NCI-H1436 (cell line): ENCODE data around the gene IGFBP5.
A peak's percentile ranks its signal among the peaks of the same experiment; 100 is the strongest.

ENCODE experiments used
- DNase-seq: peaks from one replicate; lab custom pipeline; 2025; lab: John Stamatoyannopoulos, UW

The IGFBP5 gene

DNA sequence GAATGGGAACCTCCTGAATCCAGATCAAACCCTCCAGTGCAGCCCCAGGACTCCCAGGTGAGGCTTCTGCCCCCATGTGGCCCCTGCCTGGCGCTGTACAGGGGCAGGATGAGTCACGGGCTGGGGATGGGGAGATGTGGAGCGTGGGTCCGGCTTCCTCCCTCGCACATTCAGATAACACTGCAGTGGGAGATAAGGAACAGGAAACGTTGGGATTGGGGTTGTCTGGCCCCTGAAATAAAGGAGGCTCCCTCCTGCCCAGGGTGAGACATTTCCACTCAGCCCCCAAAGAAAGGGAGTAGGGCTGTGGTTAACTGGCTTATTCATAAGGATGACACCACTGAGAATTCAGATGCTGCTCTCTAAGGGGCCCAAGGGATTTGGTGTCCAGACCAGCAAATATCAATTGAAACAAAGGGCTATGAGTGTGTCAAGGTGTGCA, 30.7 kb downstream of the IGFBP5 start:
- DNase-seq: no peak

DNA sequence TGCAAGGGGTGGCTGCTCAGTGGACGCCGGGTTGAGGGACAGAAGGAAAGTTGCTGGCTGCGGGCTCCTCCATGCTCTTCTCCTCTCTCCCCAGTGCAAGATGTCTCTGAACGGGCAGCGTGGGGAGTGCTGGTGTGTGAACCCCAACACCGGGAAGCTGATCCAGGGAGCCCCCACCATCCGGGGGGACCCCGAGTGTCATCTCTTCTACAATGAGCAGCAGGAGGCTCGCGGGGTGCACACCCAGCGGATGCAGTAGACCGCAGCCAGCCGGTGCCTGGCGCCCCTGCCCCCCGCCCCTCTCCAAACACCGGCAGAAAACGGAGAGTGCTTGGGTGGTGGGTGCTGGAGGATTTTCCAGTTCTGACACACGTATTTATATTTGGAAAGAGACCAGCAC, 31.5 kb downstream of the IGFBP5 start:
- no peak for DNase-seq

DNA sequence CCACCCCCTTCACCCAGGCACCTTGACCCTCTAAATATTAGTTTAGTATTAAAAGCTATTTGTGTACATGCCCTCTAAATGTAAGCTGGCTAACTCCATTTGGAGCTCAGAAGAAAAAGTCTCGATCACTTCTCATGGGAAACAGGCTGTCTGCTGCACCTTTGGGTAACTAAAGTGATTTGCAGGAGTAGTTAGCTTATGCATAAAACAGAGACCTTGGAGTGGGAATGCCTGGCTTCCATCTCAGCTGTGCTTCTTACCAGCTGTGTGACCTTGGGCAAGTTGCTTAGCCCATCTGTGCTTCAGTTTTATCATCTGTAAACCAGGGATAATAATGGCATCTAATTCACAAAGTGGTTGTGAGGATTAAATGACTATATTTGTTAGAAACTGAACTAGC, 32.2 kb downstream of the IGFBP5 start:
- no peak for DNase-seq

DNA sequence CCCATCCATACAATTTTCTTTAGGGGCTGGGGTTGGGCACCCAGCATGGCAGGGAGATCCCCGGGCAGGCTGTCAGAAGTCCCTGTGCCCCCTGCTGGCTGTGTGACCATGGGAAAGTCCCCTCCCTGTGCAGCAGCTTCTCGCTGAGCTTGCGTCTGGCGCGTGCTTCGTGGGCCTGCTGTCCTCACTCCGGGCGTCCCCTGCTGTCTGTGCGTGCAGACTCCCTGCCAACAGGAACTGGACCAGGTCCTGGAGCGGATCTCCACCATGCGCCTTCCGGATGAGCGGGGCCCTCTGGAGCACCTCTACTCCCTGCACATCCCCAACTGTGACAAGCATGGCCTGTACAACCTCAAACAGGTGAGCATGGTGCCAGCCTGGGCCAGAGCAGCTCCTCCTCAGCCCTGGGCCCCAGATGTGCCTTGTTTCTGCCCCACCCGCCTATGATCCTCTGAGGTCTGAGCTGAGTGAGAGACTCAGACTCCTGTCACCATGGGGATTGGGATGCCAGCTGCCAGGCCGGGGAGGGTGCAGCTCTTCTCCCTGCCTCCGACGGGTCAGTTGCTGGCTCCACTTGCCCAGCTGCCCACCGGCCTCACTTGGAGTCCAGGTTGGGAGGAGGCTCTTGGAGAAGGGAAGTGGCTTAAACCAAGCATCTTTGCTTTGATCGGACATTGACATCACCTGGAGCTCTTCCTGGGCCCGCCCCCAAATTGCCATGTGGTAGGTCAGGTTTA, 33.5 kb downstream of the IGFBP5 start:
- no peak for DNase-seq

DNA sequence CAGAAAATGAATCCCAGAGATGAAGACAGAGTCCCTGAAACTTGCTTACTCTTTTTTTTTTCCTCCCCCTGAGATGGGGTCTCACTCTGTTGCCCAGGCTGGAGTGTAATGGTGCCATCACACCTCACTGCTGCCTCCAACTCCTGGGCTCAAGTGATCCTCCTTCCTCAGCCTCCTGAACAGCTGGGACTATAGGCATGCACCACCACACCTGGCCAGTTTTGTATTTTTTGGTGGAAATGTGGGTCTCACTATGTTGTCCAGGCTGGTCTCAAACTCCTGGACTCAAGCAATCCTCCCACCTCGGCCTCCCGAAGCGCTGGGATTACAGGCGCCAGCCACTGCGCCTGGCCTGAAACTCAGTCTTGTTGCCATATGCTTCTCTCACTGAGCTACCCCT, 34.3 kb downstream of the IGFBP5 start:
- no peak for DNase-seq

DNA sequence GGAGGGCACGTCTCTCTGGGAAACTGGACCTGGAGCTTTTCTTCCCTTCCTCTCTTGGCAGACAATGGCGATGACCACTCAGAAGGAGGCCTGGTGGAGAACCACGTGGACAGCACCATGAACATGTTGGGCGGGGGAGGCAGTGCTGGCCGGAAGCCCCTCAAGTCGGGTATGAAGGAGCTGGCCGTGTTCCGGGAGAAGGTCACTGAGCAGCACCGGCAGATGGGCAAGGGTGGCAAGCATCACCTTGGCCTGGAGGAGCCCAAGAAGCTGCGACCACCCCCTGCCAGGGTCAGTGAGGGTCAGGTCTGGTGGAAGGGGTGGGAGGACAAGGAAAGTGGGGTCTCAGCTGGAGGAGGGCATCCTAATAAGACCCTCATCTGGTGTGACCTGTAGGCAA, 34.9 kb downstream of the IGFBP5 start:
- DNase-seq: no peak

DNA sequence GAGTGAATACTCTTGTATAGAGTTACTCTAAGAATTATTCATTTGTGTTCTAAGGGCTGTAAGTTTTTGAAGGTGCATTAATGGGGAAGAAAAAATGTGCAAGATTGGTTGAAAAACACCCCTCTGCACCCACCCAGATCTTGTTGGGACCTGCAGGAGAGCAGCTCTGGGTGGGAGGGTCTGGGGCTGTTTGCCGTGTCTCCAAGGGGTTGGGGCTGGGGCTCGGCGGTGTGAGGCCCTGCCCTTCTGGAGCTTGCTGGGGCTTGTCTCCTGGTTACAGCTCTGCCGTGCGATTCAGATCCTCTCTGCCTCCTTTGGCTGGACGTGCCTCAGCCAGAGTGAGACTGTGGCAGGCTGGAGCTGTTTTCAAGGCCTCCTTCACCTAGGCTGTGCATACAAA, 36.1 kb downstream of the IGFBP5 start:
- DNase-seq: no peak

DNA sequence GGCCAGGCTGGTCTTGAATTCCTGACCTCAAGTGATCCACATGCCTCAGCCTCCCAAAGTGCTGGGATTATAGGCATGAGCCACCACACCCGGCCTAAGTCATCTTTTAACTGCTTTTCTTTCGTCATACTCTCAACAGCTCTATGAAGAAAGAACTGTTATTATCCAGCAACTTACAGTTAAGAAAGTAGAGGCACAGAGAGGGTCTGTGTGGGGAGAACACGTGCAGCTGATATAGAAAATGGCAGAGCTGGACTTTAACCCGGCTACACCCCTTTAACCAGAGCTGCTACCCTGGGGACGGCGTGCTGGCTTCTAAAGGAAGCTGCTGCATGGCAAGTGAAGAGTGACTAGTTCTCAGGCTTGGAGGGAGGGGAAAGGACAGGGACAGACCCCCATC, 36.6 kb downstream of the IGFBP5 start:
- DNase-seq: no peak

DNA sequence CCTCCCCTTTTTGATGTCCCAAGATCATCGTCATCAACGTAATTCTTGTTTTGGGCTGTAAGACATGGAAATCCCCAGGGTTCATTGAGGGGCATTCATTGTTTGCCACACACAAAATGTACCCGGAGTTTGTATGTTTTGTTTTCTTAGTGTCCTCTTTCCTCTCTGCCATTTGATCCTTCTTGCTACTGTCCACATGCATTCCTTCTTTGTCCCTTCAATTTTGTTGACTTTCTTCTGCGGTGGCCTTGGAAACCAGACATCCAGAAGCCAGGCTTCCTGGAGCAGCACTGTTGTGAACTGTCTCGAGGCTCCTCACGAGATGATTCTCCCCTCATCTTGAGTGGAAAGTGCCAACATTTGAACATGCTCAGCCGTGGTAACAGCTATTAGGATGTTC, 37.4 kb downstream of the IGFBP5 start:
- DNase-seq: no peak

DNA sequence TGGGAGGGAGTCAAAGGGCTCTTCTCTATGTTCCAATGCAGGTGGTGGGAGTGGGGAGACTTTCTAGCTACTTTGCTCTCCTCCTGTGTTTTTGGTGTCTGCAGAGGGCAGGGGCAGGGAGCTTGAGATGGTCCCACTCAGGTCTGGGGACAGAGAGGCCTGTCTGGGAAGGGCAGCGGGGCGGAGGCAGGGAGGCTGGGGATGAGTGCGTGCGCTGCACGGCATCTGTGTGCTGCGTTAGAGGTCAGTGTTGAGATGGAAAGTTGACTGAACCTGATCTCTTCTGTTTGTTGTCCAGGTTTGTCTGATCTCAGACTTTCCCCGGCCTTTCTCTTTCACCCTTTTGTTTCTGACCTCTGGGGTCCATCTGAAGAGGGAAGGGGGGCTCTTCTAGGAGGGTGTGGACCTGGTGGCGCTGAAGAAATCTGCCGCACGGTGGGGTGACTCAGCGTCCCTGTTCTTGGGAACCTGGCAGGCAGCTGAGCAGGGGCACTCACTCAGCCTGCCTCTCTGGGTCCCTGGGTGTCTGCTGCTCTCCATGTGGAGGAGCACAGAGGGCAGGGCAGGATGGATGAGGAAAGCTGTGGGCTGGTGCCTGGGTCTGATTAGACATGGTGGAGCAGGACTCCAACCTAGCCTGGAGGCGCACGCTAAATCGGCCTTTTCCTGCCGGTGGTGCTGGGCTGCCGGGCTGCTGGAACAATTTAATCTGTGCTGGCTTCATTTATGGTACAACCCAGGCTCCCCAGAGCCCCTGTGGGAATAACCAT, 38.1 kb downstream of the IGFBP5 start:
- DNase-seq: no peak

DNA sequence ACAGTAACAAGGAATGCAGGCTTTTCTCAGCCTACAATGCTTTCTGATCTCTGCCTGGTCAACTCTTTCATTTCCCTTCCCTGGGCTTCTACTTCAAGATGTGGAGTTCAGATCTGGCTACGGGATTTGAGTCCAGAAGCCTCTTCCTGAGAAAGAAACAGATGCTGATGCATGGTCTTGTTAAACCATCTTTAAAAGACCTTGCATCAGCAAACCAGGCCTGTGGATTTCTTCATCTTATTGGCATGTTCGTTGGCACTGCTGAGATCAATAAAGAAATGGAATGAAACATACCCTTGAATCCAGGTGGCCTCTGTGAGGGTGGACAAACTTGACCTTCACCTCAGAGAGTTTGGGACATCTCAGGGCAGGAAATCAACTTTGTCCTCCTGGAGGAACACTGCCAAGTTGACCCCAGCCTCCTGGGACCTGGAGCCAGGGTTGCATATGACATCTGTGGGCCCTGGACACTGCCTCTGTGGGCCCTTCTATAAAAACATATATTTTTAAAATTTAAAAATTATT, 40.8 kb downstream of the IGFBP5 start:
- DNase-seq: no peak

DNA sequence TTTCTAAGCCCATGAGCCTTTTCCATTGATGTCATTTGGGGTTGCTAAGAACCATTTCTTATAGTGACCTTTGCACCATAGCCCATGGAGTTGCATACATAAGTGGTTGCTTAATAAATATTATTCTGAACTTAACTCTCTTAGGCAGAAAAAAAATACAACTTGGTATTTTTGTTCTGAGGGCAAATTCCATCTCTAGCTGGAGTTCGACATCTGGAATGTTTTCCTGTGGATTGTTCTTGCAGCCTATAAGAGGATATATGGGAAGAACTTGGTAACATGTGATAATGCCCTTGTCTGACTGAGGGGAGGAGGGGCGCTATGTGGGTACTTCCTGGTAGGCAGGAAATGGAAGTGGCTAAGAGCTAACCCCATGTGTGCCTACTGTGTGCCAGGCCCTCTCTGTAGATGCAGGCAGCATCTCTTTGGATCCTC, 41.4 kb downstream of the IGFBP5 start:
- DNase-seq: no peak

DNA sequence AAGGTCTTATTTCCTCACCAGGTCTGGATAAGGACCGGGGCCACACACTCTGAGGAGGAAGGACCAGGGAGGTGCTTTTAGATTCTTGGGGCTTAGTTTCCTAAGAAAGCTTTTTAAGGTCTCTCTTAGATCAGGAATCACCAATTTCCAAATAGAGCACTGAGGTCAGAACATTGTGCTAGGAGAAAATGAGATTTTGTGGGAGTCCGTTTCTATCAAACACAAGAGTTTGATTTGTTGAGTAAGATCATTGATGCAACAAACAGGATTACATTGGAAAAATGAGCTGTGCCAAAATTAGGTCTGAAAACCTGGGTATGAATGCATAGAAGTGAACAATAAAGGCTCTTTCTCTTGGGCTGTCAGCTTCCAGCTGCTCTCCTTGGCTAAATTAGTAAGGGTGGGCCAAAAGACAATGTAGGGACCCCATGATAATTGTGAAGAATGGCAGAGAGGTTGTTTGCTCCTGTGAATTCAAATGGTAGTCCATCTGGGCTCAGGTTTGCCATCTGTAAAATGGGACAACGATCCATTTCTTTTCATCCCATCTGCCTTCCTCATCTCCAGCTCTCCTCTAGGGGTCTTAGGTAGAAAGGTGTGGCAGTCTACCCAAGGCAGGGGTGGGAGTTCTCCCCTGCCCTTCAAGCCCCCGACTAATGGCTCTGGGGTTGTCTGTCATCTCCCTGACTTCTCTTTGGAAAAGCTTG, 42.1 kb downstream of the IGFBP5 start:
- no peak for DNase-seq

DNA sequence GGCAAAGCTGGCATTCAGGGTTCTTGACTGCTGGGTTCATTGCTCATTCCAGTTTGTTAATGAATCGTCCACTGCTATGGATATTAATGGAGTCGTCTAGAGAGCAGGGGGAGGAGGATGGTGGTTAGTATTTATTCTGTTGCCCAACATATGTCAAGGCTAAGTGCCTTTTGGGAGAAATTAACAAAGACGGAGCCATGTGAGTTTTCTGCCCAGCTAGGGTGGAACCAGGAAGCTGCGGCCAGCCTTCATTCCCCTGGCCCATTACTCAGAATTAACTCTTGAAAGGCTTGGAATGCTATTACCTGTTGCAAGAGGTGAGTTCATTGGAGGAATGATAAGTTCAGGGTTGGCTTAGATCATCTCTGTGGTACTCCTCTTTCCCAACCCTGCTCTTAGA, 42.8 kb downstream of the IGFBP5 start:
- no peak for DNase-seq

DNA sequence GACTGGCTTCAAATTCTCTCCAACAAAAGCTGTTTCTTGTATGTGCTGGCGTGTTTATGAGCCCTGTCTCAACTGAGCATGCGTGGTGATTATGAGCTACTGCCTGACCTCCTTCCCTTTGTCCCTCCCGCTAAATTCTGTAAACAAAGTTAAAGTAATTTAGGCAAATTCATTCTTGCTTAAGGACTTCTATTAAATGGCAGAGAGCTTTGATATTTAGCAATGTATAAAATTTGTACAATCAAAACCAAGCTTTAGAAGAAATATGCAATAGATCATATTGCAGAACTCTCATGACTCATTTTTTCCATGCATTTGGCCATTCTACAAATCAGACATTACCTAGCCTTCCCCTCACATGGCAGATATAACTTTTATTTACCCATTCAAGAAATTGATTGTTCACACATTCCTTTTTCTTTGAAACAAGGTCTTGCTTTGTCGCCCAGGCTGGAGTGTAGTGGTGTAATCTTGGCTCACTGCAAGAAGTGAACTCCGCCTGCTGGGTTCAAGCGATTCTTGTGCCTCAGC, 43.9 kb downstream of the IGFBP5 start:
- no peak for DNase-seq

DNA sequence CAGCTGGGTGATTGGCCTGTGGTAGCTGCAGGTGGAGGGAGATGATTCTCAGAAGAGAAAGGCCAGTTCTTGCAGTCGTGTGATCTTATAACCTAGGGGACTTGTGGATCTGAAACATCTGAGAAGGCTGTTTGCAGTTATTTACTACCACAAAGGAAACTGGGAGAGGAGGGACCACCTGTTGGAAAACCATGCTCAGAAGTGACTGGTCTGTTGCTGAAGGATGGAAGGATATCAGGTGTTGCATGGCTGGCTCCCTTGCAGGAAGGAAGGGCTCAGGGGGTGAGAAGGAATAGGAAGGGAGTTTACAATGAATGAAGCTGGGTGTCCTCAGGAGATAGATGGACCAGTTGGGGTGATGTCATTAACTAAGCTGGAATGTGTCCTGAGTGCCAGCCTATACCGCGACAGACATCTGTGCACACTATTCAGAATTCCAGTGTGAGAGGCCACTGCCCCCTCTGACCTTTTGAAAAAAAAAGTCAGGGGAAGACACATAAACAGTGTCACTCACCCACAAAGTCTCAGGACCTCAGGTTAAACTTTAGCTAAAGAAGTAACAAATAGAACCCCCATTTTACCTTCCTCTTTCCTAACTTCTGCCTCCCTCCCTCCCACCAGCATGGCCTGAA, 44.6 kb downstream of the IGFBP5 start:
- no peak for DNase-seq

DNA sequence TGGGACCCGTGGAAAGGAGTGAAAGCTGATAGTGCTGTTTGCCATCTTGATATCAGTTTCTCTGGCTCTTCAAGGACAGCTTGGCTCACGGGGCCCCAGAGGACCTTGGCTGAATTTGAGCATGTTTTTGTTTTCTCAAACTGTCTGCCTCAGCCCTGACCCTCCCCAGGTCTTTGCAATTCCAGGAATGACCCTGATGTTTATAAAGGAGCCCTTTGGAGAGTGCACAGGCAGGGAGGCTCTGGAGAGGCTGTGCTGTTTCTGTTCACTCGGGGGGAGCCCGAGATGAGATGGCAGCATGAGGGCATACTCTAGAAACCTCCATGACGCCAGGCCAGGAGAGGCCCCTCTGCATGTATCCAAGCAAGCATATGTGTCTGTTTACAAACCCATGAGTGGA, 45.8 kb downstream of the IGFBP5 start:
- no peak for DNase-seq

DNA sequence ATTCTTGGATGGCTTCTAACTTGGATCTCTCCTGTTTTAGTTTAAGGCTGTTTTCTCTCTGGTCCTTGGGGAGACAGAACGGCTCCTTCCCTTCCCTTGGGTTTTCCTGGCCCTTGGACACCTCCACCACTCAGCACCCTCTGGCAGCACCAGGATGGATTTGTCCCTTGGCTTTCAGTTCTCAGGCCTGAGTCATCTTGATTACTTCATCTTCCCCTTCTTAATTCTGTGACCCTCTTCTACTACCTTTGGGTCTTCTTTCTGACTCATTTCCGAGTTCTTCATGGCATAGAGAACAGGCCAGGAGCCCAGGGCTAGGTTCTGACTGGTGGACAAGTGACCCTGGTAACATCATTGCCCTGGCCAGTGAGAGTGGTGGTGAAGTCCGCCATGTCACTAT, 47.2 kb downstream of the IGFBP5 start:
- DNase-seq: no peak

DNA sequence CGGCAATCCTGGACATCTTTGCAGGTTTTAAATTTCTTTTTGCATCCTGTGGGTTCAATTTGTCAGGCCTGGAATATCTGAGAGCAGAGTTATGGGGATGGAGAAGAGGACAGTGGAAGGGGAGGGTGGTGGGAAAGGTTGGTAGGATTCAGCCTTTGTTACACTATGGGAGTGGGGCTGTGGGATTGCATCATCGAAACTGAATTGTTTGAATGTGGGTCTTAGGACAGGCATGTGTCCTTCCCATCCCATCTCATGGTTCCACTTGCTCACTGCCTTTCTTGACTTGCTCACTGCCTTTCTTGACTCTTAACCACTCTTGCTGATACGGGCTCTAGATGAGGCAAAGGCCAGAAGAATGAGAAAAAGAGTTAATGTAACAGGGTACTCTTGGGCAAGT, 49.2 kb downstream of the IGFBP5 start:
- no peak for DNase-seq

DNA sequence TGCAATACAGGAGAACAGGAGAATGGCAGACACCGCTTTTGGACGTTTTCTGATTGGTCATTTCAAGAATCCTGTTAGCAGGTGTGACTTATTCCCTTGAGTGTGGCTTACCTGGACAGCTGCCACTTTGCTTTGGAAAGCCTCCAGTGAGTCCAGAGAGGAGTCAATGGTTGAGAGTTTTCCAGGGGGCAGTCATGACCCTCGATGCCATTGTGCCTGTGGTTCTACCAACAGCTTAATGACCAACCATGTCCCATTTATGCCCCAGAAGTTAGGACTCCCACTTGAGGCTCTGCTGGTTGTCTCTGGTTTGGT, 49.8 kb downstream of the IGFBP5 start:
- DNase-seq: no peak

DNA sequence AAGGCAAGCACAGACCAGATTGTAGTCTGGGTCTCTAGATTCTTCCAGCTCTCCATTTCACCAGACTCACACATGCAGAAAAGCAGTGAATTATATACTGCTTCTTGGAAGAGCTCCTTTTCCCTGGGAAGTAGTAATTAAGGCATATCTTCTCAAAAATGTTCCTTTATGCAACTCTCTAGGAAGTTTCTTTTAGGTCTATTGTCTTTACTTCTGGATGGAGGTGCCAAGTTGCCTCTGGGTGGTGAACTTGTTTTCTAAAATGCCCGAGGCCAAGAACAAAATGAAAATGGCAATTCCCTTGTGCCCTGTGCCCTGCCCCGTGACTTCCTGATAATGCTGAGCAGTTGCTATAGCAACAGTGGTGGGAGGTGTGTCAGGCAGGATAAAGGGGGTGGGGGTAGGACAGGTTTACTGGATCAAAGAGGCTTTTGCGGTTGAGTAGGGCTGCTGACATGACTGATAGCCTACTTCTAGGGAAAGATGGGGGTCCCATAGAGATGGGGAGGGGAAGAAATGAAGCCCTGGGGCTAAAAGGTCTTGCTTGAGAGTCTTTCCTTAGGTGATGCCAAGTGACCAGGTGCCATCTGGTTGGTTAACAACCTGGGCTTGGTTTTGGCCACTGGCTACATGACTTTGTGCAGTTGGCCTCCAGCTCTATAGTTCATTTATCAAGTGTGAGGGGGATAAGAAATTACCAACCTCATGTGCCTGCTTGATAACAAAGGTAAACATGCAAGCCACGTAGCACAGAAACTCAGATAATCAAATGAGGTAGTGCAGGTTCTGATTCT, 50.3 kb downstream of the IGFBP5 start:
- peak; percentile 43 for DNase-seq
